ENCODE results near the gene CFAP92. TPM values are rescaled to one million over a fixed set of nuclear protein-coding genes. Genes with fewer than 3 reads are reported as not detected.

CFAP92 gene
- polyA plus RNA-seq, 1 donor = 0.78 TPM

DNA sequence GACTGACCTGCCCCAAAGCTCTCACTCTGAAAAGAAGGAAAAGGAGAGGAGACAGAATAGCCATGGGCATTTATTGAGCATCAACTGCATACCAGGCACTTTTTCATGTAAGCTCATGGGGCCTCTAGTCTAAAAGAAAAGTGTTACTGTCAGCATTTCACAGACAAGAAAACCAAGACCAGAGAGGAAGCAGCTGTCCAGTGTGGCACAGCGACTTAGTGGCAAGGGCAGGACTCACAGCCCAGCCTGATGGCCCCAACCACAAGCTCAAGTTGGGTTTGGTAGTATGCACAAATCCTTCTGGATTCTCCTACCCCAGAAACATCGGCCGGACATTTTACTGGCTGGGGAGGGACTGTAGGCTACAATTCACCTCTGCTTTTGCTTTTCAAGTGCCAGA, 13.0 kb upstream of the CFAP92 start:
- H3K27ac ChIP-seq (ENCODE audit: low read length) = no peak overlapping the region

DNA sequence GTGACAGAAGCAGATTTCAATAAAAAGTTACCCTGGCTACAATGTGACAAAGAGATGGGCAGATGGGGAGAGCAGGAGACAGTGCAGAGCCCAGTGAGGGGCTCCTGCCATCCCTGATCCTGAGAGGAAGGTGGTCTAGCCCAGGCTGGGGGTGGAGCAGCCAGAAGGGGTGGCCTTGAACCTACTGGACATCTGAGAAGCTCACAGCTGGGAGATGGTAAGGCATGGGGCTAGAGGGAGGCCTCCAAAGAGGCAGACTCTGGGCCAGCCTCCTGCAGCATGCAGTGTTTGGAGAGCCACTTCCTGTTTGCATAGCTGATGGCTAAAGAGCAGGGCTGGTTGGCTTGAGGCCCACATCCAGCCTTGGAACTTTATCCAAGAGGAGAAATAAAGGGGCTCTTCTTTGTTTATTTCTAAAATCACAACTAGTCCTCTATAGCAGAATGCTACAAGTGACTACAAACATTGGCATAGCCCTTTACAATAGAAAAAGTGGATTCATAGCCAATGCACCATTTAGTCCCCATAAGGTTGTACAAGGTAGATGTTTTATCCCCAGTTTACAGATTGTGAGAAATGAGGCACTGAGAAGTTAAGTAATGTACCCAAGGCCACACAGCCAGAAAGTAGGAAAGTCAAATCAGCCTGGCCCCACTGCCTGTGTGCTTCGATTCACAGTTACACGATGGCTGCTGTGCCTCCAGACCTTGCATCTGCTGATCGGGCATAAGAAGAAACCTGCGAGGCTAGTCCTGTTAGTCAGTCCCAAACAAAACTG, 11.8 kb upstream of the CFAP92 start:
- Histone ChIP-seq H3K4me3 (ENCODE audit: low read length) (no peak overlapping the region), H3K4me1 (ENCODE audit: control insufficient read depth, insufficient read depth, low read length) (peaks cover 15% of the 10 kb centered on the region), H3K9me3 (ENCODE audit: control insufficient read depth, low read depth, low read length) (no peaks in the 10 kb centered on the region), H3K36me3 (ENCODE audit: control insufficient read depth, insufficient read depth, low read length) (no peaks in the 10 kb centered on the region), H3K27ac (ENCODE audit: low read length) (peak overlapping the region; percentile 3), H3K27me3 (ENCODE audit: control insufficient read depth, insufficient read depth, low read length) (peaks cover 48% of the 10 kb centered on the region)
- DNase-seq = peak in 1 of 2 donors; percentile 42
- no CpG with 5 or more reads among the region's 4 CpGs for WGBS (ENCODE audit: insufficient coverage, low lambda C conversion rate)

More for the DNA sequence above, 13.0 kb upstream of the CFAP92 start:
- no peaks in the 10 kb centered on the region for H3K9me3 ChIP-seq (ENCODE audit: control insufficient read depth, low read depth, low read length)
- H3K36me3 ChIP-seq (ENCODE audit: control insufficient read depth, insufficient read depth, low read length) = no peaks in the 10 kb centered on the region
- peaks cover 39% of the 10 kb centered on the region for H3K27me3 ChIP-seq (ENCODE audit: control insufficient read depth, insufficient read depth, low read length)
- no peak overlapping the region for H3K4me3 ChIP-seq (ENCODE audit: low read length)
- H3K4me1 ChIP-seq (ENCODE audit: control insufficient read depth, insufficient read depth, low read length) = peaks cover 15% of the 10 kb centered on the region
- no CpG with 5 or more reads among the region's 3 CpGs for WGBS (ENCODE audit: insufficient coverage, low lambda C conversion rate)
- no peak for DNase-seq

GRCh38 chr3:129004639-129005295, 10.9 kb upstream of the CFAP92 start:
- Histone ChIP-seq H3K9me3 (ENCODE audit: control insufficient read depth, low read depth, low read length) (no peaks in the 10 kb centered on the region), H3K36me3 (ENCODE audit: control insufficient read depth, insufficient read depth, low read length) (no peaks in the 10 kb centered on the region), H3K4me3 (ENCODE audit: low read length) (no peak overlapping the region), H3K4me1 (ENCODE audit: control insufficient read depth, insufficient read depth, low read length) (peaks cover 15% of the 10 kb centered on the region), H3K27ac (ENCODE audit: low read length) (peak overlapping the region; percentile 3), H3K27me3 (ENCODE audit: control insufficient read depth, insufficient read depth, low read length) (peaks cover 57% of the 10 kb centered on the region)
- DNase-seq = no peak
- no CpG with 5 or more reads among the region's 6 CpGs for WGBS (ENCODE audit: insufficient coverage, low lambda C conversion rate)

GRCh38 chr3:129003578-129004112, 9.8 kb upstream of the CFAP92 start:
- peak; percentile 58 to 78 for DNase-seq
- Histone ChIP-seq H3K27ac (ENCODE audit: low read length) (no peak overlapping the region), H3K36me3 (ENCODE audit: control insufficient read depth, insufficient read depth, low read length) (no peaks in the 10 kb centered on the region), H3K4me3 (ENCODE audit: low read length) (peak overlapping the region; percentile 8), H3K9me3 (ENCODE audit: control insufficient read depth, low read depth, low read length) (no peaks in the 10 kb centered on the region), H3K27me3 (ENCODE audit: control insufficient read depth, insufficient read depth, low read length) (peaks cover 68% of the 10 kb centered on the region), H3K4me1 (ENCODE audit: control insufficient read depth, insufficient read depth, low read length) (peaks cover 15% of the 10 kb centered on the region)
- WGBS (ENCODE audit: insufficient coverage, low lambda C conversion rate) = no CpG with 5 or more reads among the region's 55 CpGs

- no peak overlapping the region for H3K27ac ChIP-seq (ENCODE audit: low read length)
- no peaks in the 10 kb centered on the region for H3K9me3 ChIP-seq (ENCODE audit: control insufficient read depth, low read depth, low read length)
- WGBS (ENCODE audit: insufficient coverage, low lambda C conversion rate) = no CpG with 5 or more reads among the region's 28 CpGs
- peaks cover 68% of the 10 kb centered on the region for H3K27me3 ChIP-seq (ENCODE audit: control insufficient read depth, insufficient read depth, low read length)
- peaks cover 15% of the 10 kb centered on the region for H3K4me1 ChIP-seq (ENCODE audit: control insufficient read depth, insufficient read depth, low read length)
- H3K36me3 ChIP-seq (ENCODE audit: control insufficient read depth, insufficient read depth, low read length) = no peaks in the 10 kb centered on the region
- no peak for DNase-seq
- peak overlapping the region; percentile 44 for H3K4me3 ChIP-seq (ENCODE audit: low read length)
Observed at GRCh38 chr3:129002573-129003569, 9.0 kb upstream of the CFAP92 start.

- WGBS (ENCODE audit: insufficient coverage, low lambda C conversion rate) = no CpG with 5 or more reads among the region's 81 CpGs
- DNase-seq = peak in 1 of 2 donors; percentile 45
- H3K27ac ChIP-seq (ENCODE audit: low read length) = no peak overlapping the region
- peaks cover 67% of the 10 kb centered on the region for H3K27me3 ChIP-seq (ENCODE audit: control insufficient read depth, insufficient read depth, low read length)
- no peaks in the 10 kb centered on the region for H3K36me3 ChIP-seq (ENCODE audit: control insufficient read depth, insufficient read depth, low read length)
- peaks cover 15% of the 10 kb centered on the region for H3K4me1 ChIP-seq (ENCODE audit: control insufficient read depth, insufficient read depth, low read length)
- H3K9me3 ChIP-seq (ENCODE audit: control insufficient read depth, low read depth, low read length) = no peaks in the 10 kb centered on the region
- H3K4me3 ChIP-seq (ENCODE audit: low read length) = peak overlapping the region; percentile 44
Observed at GRCh38 chr3:129001806-129002572, 8.1 kb upstream of the CFAP92 start.

GRCh38 chr3:129001101-129001805, 7.4 kb upstream of the CFAP92 start, which contains the start of gene EFCC1:
Gene EFCC1, plus strand, starts transcription at chr3:129001304. Its CDS starts 325 bp downstream, at chr3:129001629.
- Histone ChIP-seq H3K27me3 (ENCODE audit: control insufficient read depth, insufficient read depth, low read length) (peaks cover 68% of the 10 kb centered on the region), H3K4me1 (ENCODE audit: control insufficient read depth, insufficient read depth, low read length) (peaks cover 15% of the 10 kb centered on the region), H3K27ac (ENCODE audit: low read length) (no peak within 1 kb of the TSS), H3K36me3 (ENCODE audit: control insufficient read depth, insufficient read depth, low read length) (no peaks in the 10 kb centered on the region), H3K4me3 (ENCODE audit: low read length) (peak within 1 kb of the TSS; percentile 44), H3K9me3 (ENCODE audit: control insufficient read depth, low read depth, low read length) (no peaks in the 10 kb centered on the region)
- peak in 1 of 2 donors; percentile 55 for DNase-seq
- no CpG with 5 or more reads among the region's 74 CpGs for WGBS (ENCODE audit: insufficient coverage, low lambda C conversion rate)

DNA sequence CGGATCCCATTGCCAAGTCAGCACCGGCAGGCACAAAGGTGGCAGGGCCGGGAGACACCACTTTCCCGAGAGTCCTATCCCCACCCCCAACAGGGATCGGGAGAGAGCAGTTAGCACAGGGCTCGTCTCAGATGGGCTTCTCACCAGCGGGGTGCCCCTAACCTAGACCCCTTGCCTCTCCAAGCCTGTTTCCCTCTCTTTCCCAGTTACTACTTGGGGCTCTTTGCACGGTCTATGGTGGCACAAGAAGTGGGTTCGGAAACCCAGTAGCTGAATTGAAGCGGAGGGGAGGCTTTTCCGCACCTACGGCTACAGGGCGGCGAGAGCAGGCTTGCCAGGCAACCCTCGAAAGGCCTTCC, 6.8 kb upstream of the CFAP92 start:
- H3K9me3 ChIP-seq (ENCODE audit: control insufficient read depth, low read depth, low read length) = no peaks in the 10 kb centered on the region
- no peaks in the 10 kb centered on the region for H3K36me3 ChIP-seq (ENCODE audit: control insufficient read depth, insufficient read depth, low read length)
- no CpG with 5 or more reads among the region's 15 CpGs for WGBS (ENCODE audit: insufficient coverage, low lambda C conversion rate)
- H3K4me3 ChIP-seq (ENCODE audit: low read length) = peak overlapping the region; percentile 44
- no peak overlapping the region for H3K27ac ChIP-seq (ENCODE audit: low read length)
- peaks cover 15% of the 10 kb centered on the region for H3K4me1 ChIP-seq (ENCODE audit: control insufficient read depth, insufficient read depth, low read length)
- no peak for DNase-seq
- H3K27me3 ChIP-seq (ENCODE audit: control insufficient read depth, insufficient read depth, low read length) = peaks cover 73% of the 10 kb centered on the region

DNA sequence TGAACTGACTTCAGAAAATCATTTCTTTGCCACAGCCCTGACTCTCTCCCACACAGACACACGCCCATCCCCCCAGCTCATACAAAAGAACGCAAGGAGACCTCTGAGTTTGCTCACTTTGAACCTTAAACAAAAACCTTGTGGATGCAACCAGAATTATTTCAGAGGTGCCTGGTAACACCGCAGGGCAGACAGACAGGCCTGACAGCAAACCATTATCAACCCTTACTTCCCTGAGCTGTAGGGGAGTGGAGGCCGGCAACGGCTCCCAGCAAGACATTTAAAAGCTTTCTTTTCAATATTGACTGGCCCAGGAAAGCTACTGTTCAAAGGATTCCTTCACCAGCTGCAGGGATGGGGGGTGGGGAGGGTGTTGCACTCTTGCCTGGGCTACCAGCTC, 5.2 kb upstream of the CFAP92 start:
- Histone ChIP-seq H3K4me1 (ENCODE audit: control insufficient read depth, insufficient read depth, low read length) (peaks cover 10% of the 10 kb centered on the region), H3K27ac (ENCODE audit: low read length) (no peak overlapping the region), H3K36me3 (ENCODE audit: control insufficient read depth, insufficient read depth, low read length) (no peaks in the 10 kb centered on the region), H3K27me3 (ENCODE audit: control insufficient read depth, insufficient read depth, low read length) (peaks cover 80% of the 10 kb centered on the region), H3K4me3 (ENCODE audit: low read length) (no peak overlapping the region), H3K9me3 (ENCODE audit: control insufficient read depth, low read depth, low read length) (no peaks in the 10 kb centered on the region)
- no CpG with 5 or more reads among the region's 5 CpGs for WGBS (ENCODE audit: insufficient coverage, low lambda C conversion rate)
- DNase-seq = no peak

Data from large intestine (tissue), 3 donors.